ENCODE measurements around the gene HEPN1. TPM values are rescaled to one million over a fixed set of nuclear protein-coding genes. Genes with fewer than 3 reads are reported as not detected.

The HEPN1 gene
- total and polyA plus RNA-seq, 2 experiments from 2014 or later, result not detected

GRCh38 chr11:124938206-124938765 lies 19.2 kb downstream of the HEPN1 start:
- Histone ChIP-seq H3K27ac (ENCODE audit: low read depth) (no peak overlapping the region), H3K79me2 (replicated peaks; ENCODE audit: insufficient read depth) (no peaks in the 10 kb centered on the region), H3F3A (replicated peaks; ENCODE audit: low read depth) (no peaks in the 10 kb centered on the region), H3K36me3 (ENCODE audit: insufficient read depth) (no peaks in the 10 kb centered on the region), H3K4me3 (no peak overlapping the region), H3K9me2 (ENCODE audit: insufficient read depth) (no peaks in the 10 kb centered on the region), H2AFZ (no peak overlapping the region), H3K27me3 (ENCODE audit: insufficient read depth) (peaks cover 11% of the 10 kb centered on the region; the same call in 1 of the 2 replicates), H4K20me1 (replicated peaks; ENCODE audit: insufficient read depth) (no peaks in the 10 kb centered on the region), H3K4me2 (no peak overlapping the region), H3K4me1 (ENCODE audit: insufficient read depth) (no peaks in the 10 kb centered on the region)
- Mint-ChIP-seq H3K27ac (no peak overlapping the region), H3K27me3 (ENCODE audit: insufficient read depth, low read depth, poor library complexity) (peaks cover 6% of the 10 kb centered on the region), H3K4me3 (no peak overlapping the region), H3K4me1 (no peaks in the 10 kb centered on the region), H3K9me3 (no peaks in the 10 kb centered on the region), H3K36me3 (ENCODE audit: low read depth) (no peaks in the 10 kb centered on the region)
- DNase-seq (ENCODE audit: low spot score) (no peak), ATAC-seq (no peak)
- TF ChIP-seq ZNF114 (CRISPR knock-in tag; IDR thresholded peaks at IDR 0.05), result no peak
- TF ChIP-seq EZH2 (IDR thresholded peaks at IDR 0.05; ENCODE audit: low read depth, unreplicated experiment), result no peak
- no peak for TF ChIP-seq NANOG (IDR thresholded peaks at IDR 0.05; ENCODE audit: borderline replicate concordance)

DNA sequence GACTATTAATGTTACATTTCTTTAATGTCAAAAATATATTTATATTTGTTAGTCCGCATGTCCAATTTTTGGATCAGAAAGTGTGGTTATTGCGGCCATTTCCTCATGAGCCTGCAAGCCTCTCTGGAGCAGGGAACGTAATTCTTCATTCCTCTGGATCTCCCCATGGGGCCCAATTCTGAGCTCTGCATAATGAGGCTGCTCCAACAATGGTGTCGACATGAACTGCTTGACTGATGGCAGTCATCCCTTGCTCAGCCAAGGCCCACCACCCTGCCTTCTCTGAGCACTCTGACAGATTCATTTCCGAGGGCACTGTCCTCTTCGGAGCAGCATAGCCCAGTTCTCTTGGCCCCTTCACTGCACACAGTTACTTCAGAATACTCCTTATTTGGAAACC lies 19.9 kb downstream of the HEPN1 start:
- Mint-ChIP-seq H3K9me3 (no peaks in the 10 kb centered on the region), H3K36me3 (ENCODE audit: low read depth) (no peaks in the 10 kb centered on the region), H3K4me3 (no peak overlapping the region), H3K4me1 (no peaks in the 10 kb centered on the region), H3K27me3 (ENCODE audit: insufficient read depth, low read depth, poor library complexity) (peaks cover 6% of the 10 kb centered on the region), H3K27ac (no peak overlapping the region)
- H3K4me2 ChIP-seq, result no peak overlapping the region
- H3K27ac ChIP-seq (ENCODE audit: low read depth), result no peak overlapping the region
- H4K20me1 ChIP-seq (replicated peaks; ENCODE audit: insufficient read depth), result no peaks in the 10 kb centered on the region
- H3K36me3 ChIP-seq (ENCODE audit: insufficient read depth), result no peaks in the 10 kb centered on the region
- H3K4me3 ChIP-seq, result no peak overlapping the region
- TF ChIP-seq CREB1 (CRISPR knock-in tag; IDR thresholded peaks at IDR 0.05; ENCODE audit: low read depth) (no peak), POLR2AphosphoS5 (IDR thresholded peaks at IDR 0.05; ENCODE audit: low read depth) (no peak), REST (IDR thresholded peaks at IDR 0.05; ENCODE audit: unreplicated experiment) (no peak), ZNF114 (CRISPR knock-in tag; IDR thresholded peaks at IDR 0.05) (no peak), EZH2 (IDR thresholded peaks at IDR 0.05; ENCODE audit: low read depth, unreplicated experiment) (no peak), EZH2phosphoT487 (IDR thresholded peaks at IDR 0.05; ENCODE audit: unreplicated experiment) (no peak), ETS1 (IDR thresholded peaks at IDR 0.05) (no peak)
- TF ChIP-seq, protein P1, sequence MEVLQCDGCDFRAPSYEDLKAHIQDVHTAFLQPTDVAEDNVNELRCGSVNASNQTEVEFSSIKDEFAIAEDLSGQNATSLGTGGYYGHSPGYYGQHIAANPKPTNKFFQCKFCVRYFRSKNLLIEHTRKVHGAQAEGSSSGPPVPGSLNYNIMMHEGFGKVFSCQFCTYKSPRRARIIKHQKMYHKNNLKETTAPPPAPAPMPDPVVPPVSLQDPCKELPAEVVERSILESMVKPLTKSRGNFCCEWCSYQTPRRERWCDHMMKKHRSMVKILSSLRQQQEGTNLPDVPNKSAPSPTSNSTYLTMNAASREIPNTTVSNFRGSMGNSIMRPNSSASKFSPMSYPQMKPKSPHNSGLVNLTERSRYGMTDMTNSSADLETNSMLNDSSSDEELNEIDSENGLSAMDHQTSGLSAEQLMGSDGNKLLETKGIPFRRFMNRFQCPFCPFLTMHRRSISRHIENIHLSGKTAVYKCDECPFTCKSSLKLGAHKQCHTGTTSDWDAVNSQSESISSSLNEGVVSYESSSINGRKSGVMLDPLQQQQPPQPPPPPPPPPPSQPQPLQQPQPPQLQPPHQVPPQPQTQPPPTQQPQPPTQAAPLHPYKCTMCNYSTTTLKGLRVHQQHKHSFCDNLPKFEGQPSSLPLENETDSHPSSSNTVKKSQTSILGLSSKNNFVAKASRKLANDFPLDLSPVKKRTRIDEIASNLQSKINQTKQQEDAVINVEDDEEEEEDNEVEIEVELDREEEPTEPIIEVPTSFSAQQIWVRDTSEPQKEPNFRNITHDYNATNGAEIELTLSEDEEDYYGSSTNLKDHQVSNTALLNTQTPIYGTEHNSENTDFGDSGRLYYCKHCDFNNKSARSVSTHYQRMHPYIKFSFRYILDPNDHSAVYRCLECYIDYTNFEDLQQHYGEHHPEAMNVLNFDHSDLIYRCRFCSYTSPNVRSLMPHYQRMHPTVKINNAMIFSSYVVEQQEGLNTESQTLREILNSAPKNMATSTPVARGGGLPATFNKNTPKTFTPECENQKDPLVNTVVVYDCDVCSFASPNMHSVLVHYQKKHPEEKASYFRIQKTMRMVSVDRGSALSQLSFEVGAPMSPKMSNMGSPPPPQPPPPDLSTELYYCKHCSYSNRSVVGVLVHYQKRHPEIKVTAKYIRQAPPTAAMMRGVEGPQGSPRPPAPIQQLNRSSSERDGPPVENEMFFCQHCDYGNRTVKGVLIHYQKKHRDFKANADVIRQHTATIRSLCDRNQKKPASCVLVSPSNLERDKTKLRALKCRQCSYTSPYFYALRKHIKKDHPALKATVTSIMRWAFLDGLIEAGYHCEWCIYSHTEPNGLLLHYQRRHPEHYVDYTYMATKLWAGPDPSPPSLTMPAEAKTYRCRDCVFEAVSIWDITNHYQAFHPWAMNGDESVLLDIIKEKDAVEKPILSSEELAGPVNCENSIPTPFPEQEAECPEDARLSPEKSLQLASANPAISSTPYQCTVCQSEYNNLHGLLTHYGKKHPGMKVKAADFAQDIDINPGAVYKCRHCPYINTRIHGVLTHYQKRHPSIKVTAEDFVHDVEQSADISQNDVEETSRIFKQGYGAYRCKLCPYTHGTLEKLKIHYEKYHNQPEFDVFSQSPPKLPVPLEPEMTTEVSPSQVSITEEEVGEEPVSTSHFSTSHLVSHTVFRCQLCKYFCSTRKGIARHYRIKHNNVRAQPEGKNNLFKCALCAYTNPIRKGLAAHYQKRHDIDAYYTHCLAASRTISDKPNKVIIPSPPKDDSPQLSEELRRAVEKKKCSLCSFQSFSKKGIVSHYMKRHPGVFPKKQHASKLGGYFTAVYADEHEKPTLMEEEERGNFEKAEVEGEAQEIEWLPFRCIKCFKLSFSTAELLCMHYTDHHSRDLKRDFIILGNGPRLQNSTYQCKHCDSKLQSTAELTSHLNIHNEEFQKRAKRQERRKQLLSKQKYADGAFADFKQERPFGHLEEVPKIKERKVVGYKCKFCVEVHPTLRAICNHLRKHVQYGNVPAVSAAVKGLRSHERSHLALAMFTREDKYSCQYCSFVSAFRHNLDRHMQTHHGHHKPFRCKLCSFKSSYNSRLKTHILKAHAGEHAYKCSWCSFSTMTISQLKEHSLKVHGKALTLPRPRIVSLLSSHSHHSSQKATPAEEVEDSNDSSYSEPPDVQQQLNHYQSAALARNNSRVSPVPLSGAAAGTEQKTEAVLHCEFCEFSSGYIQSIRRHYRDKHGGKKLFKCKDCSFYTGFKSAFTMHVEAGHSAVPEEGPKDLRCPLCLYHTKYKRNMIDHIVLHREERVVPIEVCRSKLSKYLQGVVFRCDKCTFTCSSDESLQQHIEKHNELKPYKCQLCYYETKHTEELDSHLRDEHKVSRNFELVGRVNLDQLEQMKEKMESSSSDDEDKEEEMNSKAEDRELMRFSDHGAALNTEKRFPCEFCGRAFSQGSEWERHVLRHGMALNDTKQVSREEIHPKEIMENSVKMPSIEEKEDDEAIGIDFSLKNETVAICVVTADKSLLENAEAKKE (CRISPR knock-in tag; IDR thresholded peaks at IDR 0.05), result no peak
- 0 out of 2 replicates have a peak overlapping the region, but pooled peaks have one; percentile 14 for H2AFZ ChIP-seq
- no peaks in the 10 kb centered on the region for H3F3A ChIP-seq (replicated peaks; ENCODE audit: low read depth)
- DNase-seq (ENCODE audit: low spot score) (no peak), ATAC-seq (peak; percentile 50; the same call in 2 of the 3 replicates)
- no peaks in the 10 kb centered on the region for H3K9me2 ChIP-seq (ENCODE audit: insufficient read depth)
- no peaks in the 10 kb centered on the region for H3K79me2 ChIP-seq (replicated peaks; ENCODE audit: insufficient read depth)
- H3K4me1 ChIP-seq (ENCODE audit: insufficient read depth), result no peaks in the 10 kb centered on the region
- H3K27me3 ChIP-seq (ENCODE audit: insufficient read depth), result peaks cover 11% of the 10 kb centered on the region; the same call in 1 of the 2 replicates

All from GM23338 (cell line).